Measurements from ENCODE around the gene PCBP3.

- TF ChIP-seq POLR2A (IDR thresholded peaks at IDR 0.05), result no peak
- no peak for TF ChIP-seq CTCF (IDR thresholded peaks at IDR 0.05)
Measured at GRCh38 chr21:45825219-45825618, 181.7 kb downstream of the PCBP3 start.
